Measurements from ENCODE around the gene TMEM201. TPM values are rescaled to one million over a fixed set of nuclear protein-coding genes. Genes with fewer than 3 reads are reported as not detected.

TMEM201 gene
- polyA plus RNA-seq, 1 of the 3 experiments (the other 2 are of a cell fraction), result 8.2 TPM

DNA sequence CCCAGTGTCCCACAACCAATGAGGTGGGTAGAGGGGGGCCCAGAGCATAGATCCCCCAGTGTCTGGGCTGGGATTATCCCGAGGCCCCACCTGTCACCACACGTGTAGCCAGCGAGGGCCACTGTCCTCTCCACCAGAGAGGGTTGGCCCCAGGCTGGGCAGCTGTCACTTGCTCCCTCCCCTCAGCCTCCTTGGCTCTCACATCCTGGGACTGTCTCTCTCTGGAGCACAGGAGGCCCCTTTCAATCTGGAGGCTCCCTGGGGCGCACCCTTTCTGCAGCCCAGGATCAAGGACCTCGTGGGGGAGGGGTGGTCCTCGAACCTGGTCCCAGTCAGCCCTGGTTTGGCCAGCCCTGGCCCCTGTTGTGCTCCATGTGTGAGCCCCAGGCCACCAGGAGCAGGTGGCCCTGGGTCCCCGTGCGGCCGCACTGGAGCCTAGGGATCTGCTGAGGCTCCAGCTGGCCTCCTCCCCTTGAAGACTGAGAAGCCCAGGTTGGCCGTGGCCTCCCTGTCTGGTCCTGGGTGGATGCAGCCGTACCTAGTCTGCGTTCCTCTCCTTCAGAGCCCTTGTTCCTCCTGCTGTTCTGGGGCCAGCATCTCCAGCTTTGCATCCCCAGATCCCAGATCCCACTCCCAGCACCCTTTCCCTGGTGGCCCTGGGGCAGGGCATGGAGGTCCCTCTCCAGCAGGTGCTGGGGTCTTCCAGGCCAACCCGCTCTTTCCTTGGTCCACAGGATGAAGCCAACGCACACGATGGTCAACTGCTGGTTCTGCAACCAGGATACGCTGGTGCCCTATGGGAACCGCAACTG lies 6.7 kb downstream of the TMEM201 start:
- Histone ChIP-seq H3F3A (replicated peaks; ENCODE audit: insufficient read depth) (no peaks in the 10 kb centered on the region), H3K4me3 (ENCODE audit: low read depth in 2 of 2, low read length in 1 of 2) (no peak overlapping the region), H3K9me3 (no peaks in the 10 kb centered on the region), H3K36me3 (replicated peaks in 1 of 2; ENCODE audit: control insufficient read depth in 1 of 2, insufficient read depth in 2 of 2, low read length in 1 of 2) (peaks cover 0 to 19% of the 10 kb centered on the region in 2 experiments), H4K20me1 (ENCODE audit: insufficient read depth) (peaks cover 22% of the 10 kb centered on the region; the same call in 1 of the 2 replicates), H3K27me3 (ENCODE audit: insufficient read depth) (no peaks in the 10 kb centered on the region), H2AFZ (ENCODE audit: low read depth) (no peak overlapping the region), H3K4me2 (no peak overlapping the region), H3K27ac (ENCODE audit: low read depth in 2 of 2, low read length in 1 of 2) (peak overlapping the region in 1 of 2 experiments; percentile 19; a peak in 1 of 4 replicates), H3K79me2 (ENCODE audit: insufficient read depth) (peaks cover 53% of the 10 kb centered on the region), H3K9me2 (no peaks in the 10 kb centered on the region), H3K4me1 (ENCODE audit: control insufficient read depth in 1 of 2, insufficient read depth in 2 of 2, low read depth in 1 of 2, low read length in 1 of 2) (peaks cover 18 to 67% of the 10 kb centered on the region in 2 experiments; a peak in 3 of 4 replicates), H3K9ac (no peak overlapping the region)
- CTCF ChIA-PET, result interaction anchor here (7.0 kb wide), 1 partner anchor 8 kb away, joined by 51 read pairs; no protein-coding TSS in a partner anchor
- TF ChIP-seq TAF1 (IDR thresholded peaks at IDR 0.05; ENCODE audit: borderline replicate concordance, low read depth, low read length) (no peak), SMC3 (IDR thresholded peaks at IDR 0.05; ENCODE audit: low read depth, low read length) (no peak), ELF1 (IDR thresholded peaks at IDR 0.05) (no peak), FOXM1 (IDR thresholded peaks at IDR 0.05; ENCODE audit: low read depth) (no peak), MXI1 (IDR thresholded peaks at IDR 0.05; ENCODE audit: low read depth, low read length) (no peak), JUND (IDR thresholded peaks at IDR 0.05) (no peak), MEF2A (IDR thresholded peaks at IDR 0.05; ENCODE audit: borderline replicate concordance, low read depth) (no peak), FOXJ3 (CRISPR knock-in tag; IDR thresholded peaks at IDR 0.05) (no peak), NFIC (IDR thresholded peaks at IDR 0.05; ENCODE audit: borderline replicate concordance) (no peak), TEAD4 (IDR thresholded peaks at IDR 0.05; ENCODE audit: borderline replicate concordance, insufficient read depth) (no peak), FOSL2 (IDR thresholded peaks at IDR 0.05; ENCODE audit: borderline replicate concordance, low read depth) (no peak), CHD2 (IDR thresholded peaks at IDR 0.05; ENCODE audit: low read length, partially characterized antibody) (no peak), EZH2phosphoT487 (IDR thresholded peaks at IDR 0.05; ENCODE audit: borderline replicate concordance, low read depth) (no peak), POLR2AphosphoS5 (IDR thresholded peaks at IDR 0.05; ENCODE audit: low read depth, low read length) (no peak), SIN3A (IDR thresholded peaks at IDR 0.05; ENCODE audit: borderline replicate concordance, low read depth, low read length) (no peak)
- TF ChIP-seq, protein P1, sequence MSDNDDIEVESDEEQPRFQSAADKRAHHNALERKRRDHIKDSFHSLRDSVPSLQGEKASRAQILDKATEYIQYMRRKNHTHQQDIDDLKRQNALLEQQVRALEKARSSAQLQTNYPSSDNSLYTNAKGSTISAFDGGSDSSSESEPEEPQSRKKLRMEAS (IDR thresholded peaks at IDR 0.05; ENCODE audit: low read depth), result no peak
- TF ChIP-seq, protein P2, sequence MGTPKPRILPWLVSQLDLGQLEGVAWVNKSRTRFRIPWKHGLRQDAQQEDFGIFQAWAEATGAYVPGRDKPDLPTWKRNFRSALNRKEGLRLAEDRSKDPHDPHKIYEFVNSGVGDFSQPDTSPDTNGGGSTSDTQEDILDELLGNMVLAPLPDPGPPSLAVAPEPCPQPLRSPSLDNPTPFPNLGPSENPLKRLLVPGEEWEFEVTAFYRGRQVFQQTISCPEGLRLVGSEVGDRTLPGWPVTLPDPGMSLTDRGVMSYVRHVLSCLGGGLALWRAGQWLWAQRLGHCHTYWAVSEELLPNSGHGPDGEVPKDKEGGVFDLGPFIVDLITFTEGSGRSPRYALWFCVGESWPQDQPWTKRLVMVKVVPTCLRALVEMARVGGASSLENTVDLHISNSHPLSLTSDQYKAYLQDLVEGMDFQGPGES (IDR thresholded peaks at IDR 0.05; ENCODE audit: low read depth, low read length), result no peak
- 96% methylated on average over 6 of the region's 17 CpGs for WGBS (ENCODE audit: low lambda C conversion rate)
- POLR2A ChIA-PET, result no interaction called here
- DNase-seq, result peak; percentile 22

All from SK-N-SH (cell line).